ENCODE results near the gene GRPR.

- TF ChIP-seq, protein P1, sequence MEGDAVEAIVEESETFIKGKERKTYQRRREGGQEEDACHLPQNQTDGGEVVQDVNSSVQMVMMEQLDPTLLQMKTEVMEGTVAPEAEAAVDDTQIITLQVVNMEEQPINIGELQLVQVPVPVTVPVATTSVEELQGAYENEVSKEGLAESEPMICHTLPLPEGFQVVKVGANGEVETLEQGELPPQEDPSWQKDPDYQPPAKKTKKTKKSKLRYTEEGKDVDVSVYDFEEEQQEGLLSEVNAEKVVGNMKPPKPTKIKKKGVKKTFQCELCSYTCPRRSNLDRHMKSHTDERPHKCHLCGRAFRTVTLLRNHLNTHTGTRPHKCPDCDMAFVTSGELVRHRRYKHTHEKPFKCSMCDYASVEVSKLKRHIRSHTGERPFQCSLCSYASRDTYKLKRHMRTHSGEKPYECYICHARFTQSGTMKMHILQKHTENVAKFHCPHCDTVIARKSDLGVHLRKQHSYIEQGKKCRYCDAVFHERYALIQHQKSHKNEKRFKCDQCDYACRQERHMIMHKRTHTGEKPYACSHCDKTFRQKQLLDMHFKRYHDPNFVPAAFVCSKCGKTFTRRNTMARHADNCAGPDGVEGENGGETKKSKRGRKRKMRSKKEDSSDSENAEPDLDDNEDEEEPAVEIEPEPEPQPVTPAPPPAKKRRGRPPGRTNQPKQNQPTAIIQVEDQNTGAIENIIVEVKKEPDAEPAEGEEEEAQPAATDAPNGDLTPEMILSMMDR (IDR thresholded peaks at IDR 0.05) = no peak
- TF ChIP-seq POLR2A (IDR thresholded peaks at IDR 0.05) = no peak
Observed at GRCh38 chrX:16164748-16165147, 41.4 kb downstream of the GRPR start.

Data from vagina (tissue), 2 donors.